Lung (tissue), 13 donors: ENCODE measurements around the gene SMIM14. TPM values are rescaled to one million over a fixed set of nuclear protein-coding genes. Genes with fewer than 3 reads are reported as not detected.

ENCODE experiments used
- ATAC-seq: fragments of 200-7000 bp; cut with Tn5 transposase; one replicate; pipeline ENCODE4 v1.9.1; 2020; ENCODE audit warnings: moderate number of reproducible peaks; ENCODE audit not compliant: insufficient read depth, low FRiP score
- DNase-seq, 3 donors: peaks; one replicate each; pipeline ENCODE4 v3.0.0-alpha.2; 2013 to 2017
- H3K27ac ChIP-seq, 2 donors: one replicate each; pipeline ENCODE4 v1.5.1; 2013; ENCODE audit warnings: mild to moderate bottlenecking in 2 of 2, moderate library complexity in 2 of 2, control low read depth in 1 of 2, inconsistent platforms in 1 of 2, low read depth in 1 of 2, low read length in 1 of 2
- H3K27me3 ChIP-seq, 3 donors: one replicate each; pipeline ENCODE4 v1.5.1; 2013; ENCODE audit warnings: low read length in 2 of 3; ENCODE audit not compliant: control insufficient read depth in 3 of 3, insufficient read depth in 3 of 3
- H3K36me3 ChIP-seq, 4 donors: one replicate each; pipeline ENCODE4 v1.5.1; 2013; ENCODE audit warnings: low read length in 4 of 4, mild to moderate bottlenecking in 1 of 4, moderate library complexity in 1 of 4; ENCODE audit not compliant: control insufficient read depth in 4 of 4, insufficient read depth in 4 of 4
- H3K4me1 ChIP-seq, 5 donors: one replicate each; pipeline ENCODE4 v1.5.1; 2013; ENCODE audit warnings: low read length in 5 of 5, mild to moderate bottlenecking in 2 of 5, moderate library complexity in 1 of 5; ENCODE audit not compliant: control insufficient read depth in 5 of 5, insufficient read depth in 5 of 5
- H3K4me3 ChIP-seq: one replicate; pipeline ENCODE4 v1.5.1; 2013; ENCODE audit warnings: mild to moderate bottlenecking, control low read depth, moderate library complexity
- H3K9ac ChIP-seq, 2 donors: one replicate each; pipeline ENCODE4 v1.5.1; 2013; ENCODE audit warnings: low read length in 2 of 2, control low read depth in 1 of 2; ENCODE audit not compliant: insufficient read depth in 1 of 2
- H3K9me3 ChIP-seq, 4 donors: one replicate each; pipeline ENCODE4 v1.5.1; 2013; ENCODE audit warnings: low read length in 3 of 4, mild to moderate bottlenecking in 1 of 4, moderate library complexity in 1 of 4; ENCODE audit not compliant: control insufficient read depth in 4 of 4, insufficient read depth in 3 of 4
- WGBS, 2 donors: extraction: QIAGEN DNeasy Blood & Tissue Kit; methylation state at CpG; one replicate each; pipeline ENCODE4 v1.1.7; 2013; 5-methylcytosine and 5-hydroxymethylcytosine counted together
- polyA plus RNA-seq, 2 donors: library from polyadenylated mRNA; stranded (reverse); fragments of 200-250 nt; gene quantifications; one replicate each; pipeline ENCODE4 v1.2.1, GENCODE V29; 2013
- small RNA-seq: library from RNA; depleted of rRNA; stranded (forward); fragments of <200 nt; gene quantifications from one replicate; pipeline ENCODE3, GENCODE V24; 2014; ENCODE audit warnings: low replicate concordance
- total RNA-seq, 2 donors: library from RNA; depleted of rRNA in 1 of 2; stranded (reverse); fragments of >200 nt in 1 of 2; gene quantifications; one replicate each; pipeline ENCODE4 v1.2.1, GENCODE V29; 2014 to 2021
- TF ChIP-seq, protein P1 (sequence below): IDR thresholded peaks from 2 replicates; pipeline ENCODE4 v1.5.1; 2012; ENCODE audit warnings: mild to moderate bottlenecking; ENCODE audit errors: control extremely low read depth, extremely low read depth
- donor health status: control.
- donor health status: control.
- donor health status: Bipolar disorder and iron deficiency.
- donor health status: healthy.
- donor health status: DM: yes; HTN: yes; CAD: no.

Gene SMIM14
- total and polyA plus RNA-seq, 4 donors, result 23.4 to 52.1 (median 33.7) TPM

DNA sequence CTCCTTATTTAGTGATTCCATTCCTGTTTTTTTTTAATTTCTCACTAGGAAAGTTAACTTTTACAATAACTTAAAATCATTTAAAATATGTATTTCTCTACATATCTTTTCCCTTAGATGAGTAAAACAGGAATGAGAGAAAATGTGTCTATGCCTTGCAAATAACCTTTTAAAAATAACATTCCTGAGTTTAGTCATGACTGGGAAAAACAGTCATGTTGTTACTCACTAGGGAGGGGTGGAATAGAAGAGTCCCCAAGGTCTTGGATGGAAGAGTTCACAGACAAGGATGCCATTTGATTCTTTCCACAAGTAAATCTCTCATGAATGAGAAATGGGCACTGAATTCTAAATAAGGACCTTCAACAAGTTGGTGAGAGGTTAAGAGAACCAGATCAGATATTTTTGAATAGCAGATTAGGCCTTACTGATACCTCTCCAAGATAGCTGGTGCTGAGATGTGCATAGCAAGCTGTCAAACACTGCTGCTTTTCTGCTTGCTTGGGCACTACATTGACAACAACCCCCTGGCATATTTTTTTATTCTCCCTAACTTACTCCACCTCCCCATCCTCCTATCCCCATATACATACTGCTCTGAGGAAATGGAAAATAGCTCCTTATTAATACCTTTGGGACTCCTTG lies 136.5 kb downstream of the SMIM14 start:
- Histone ChIP-seq H3K4me1 (no peaks in the 10 kb centered on the region), H3K9me3 (no peaks in the 10 kb centered on the region), H3K9ac (no peak overlapping the region), H3K4me3 (no peak overlapping the region), H3K36me3 (peaks cover 20 to 56% (median 35%) of the 10 kb centered on the region in 4 donors), H3K27ac (peak overlapping the region in 1 of 2 donors; percentile 9), H3K27me3 (no peaks in the 10 kb centered on the region)
- DNase-seq, result no peak
- ATAC-seq, result no peak
- TF ChIP-seq, protein P1, sequence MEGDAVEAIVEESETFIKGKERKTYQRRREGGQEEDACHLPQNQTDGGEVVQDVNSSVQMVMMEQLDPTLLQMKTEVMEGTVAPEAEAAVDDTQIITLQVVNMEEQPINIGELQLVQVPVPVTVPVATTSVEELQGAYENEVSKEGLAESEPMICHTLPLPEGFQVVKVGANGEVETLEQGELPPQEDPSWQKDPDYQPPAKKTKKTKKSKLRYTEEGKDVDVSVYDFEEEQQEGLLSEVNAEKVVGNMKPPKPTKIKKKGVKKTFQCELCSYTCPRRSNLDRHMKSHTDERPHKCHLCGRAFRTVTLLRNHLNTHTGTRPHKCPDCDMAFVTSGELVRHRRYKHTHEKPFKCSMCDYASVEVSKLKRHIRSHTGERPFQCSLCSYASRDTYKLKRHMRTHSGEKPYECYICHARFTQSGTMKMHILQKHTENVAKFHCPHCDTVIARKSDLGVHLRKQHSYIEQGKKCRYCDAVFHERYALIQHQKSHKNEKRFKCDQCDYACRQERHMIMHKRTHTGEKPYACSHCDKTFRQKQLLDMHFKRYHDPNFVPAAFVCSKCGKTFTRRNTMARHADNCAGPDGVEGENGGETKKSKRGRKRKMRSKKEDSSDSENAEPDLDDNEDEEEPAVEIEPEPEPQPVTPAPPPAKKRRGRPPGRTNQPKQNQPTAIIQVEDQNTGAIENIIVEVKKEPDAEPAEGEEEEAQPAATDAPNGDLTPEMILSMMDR, result no peak

DNA sequence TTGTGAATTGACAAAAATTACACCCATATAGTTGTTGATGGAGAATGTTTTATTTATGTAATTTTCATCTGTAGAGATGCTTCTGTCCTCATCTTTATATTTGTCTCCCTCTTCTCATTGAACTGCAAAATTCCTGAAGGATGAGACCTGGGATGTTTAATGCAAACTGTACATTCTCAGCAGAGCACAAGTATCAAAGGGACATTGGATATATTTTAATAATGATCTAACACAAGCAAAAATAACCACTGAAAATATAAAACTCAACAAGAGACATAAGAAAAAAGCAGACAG lies 140.0 kb downstream of the SMIM14 start:
- Histone ChIP-seq H3K9ac (no peak overlapping the region), H3K4me1 (no peaks in the 10 kb centered on the region), H3K27ac (no peak overlapping the region), H3K36me3 (peaks cover 12 to 26% (median 15%) of the 10 kb centered on the region in 4 donors), H3K9me3 (no peaks in the 10 kb centered on the region), H3K27me3 (no peaks in the 10 kb centered on the region), H3K4me3 (no peak overlapping the region)
- TF ChIP-seq, protein P1, result no peak
- no peak for DNase-seq
- ATAC-seq, result no peak

DNA sequence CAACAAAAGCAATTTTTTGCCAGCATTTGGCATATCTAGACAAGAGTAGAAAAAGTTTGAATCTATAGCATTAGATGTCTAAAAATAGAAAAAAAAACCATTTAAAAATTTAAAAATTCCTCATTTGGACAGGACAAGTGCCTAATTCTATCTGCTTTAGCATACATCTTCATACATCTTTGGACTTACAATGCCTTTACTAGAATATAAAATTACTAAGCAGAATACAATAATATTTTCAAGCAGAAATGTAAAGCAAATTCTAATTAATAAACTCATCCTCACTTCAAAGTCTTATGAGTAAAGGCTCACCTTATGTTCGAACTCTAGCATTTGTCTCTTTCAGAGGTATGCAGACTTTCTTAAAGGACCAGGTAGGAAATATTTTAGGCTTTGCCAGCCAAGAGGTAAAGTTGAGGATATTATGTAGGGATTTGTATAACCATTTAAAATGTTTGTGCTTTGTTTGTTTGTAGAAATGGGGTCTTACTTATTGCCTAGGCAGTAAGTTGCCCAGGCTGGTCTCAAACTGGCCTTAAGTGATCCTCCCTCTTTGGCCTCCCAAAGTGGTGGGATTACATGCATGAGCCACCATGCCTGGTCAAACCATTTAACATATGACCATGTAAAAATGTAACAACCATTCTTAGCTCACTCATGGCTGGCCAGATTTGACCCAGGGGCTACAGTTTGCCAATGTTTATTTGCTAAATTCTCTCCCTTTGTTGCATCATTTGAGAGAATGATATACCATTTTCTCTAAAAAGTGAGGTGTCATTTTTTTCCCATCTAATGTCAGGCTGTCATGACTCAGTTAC lies 140.5 kb downstream of the SMIM14 start:
- no peaks in the 10 kb centered on the region for H3K4me1 ChIP-seq
- ATAC-seq (no peak), DNase-seq (no peak)
- no peak overlapping the region for H3K27ac ChIP-seq
- H3K4me3 ChIP-seq, result no peak overlapping the region
- TF ChIP-seq, protein P1, result no peak
- peaks cover 8 to 20% (median 11%) of the 10 kb centered on the region in 4 donors for H3K36me3 ChIP-seq
- H3K9me3 ChIP-seq, result no peaks in the 10 kb centered on the region
- no peak overlapping the region for H3K9ac ChIP-seq
- WGBS, 2 donors, result 90 to 94% methylated on average over 1 of the region's 1 CpG
- no peaks in the 10 kb centered on the region for H3K27me3 ChIP-seq

Small RNAs within 50 kb of the gene (small RNA-seq; reads per million reads assigned to genes)
- not detected for gene RNU7-11P

Other genes with a start within 250 kb of the SMIM14 start
- under 1 TPM; 0.51 to 0.80 TPM for gene KLB, start 231.9 kb downstream of the SMIM14 start, total RNA-seq
- under 1 TPM; 0.06 to 0.26 TPM for gene KLB, start 231.9 kb downstream of the SMIM14 start, polyA plus RNA-seq
- 1,000 to 10,000 TPM in 1 of 2 donors, 100 to 1,000 TPM in 1; 963 to 2,992 TPM for gene RPL9, start 179.9 kb downstream of the SMIM14 start, total RNA-seq
- gene RPL9, start 179.9 kb downstream of the SMIM14 start, polyA plus RNA-seq, result 1,000 to 10,000 TPM; 1,357 to 3,293 TPM
- 10 to 100 TPM in 1 of 2 donors, 1 to 10 TPM in 1; 9.8 to 26.7 TPM for gene LIAS, start 179.8 kb downstream of the SMIM14 start, total RNA-seq
- 10 to 100 TPM in 1 of 2 donors, 1 to 10 TPM in 1; 8.6 to 15.3 TPM for gene LIAS, start 179.8 kb downstream of the SMIM14 start, polyA plus RNA-seq
- 10 to 100 TPM; 51.6 to 69.1 TPM for gene UGDH, start 111.4 kb downstream of the SMIM14 start, total RNA-seq
- 10 to 100 TPM; 13.4 to 21.5 TPM for gene UGDH, start 111.4 kb downstream of the SMIM14 start, polyA plus RNA-seq
- 10 to 100 TPM; 35.2 to 54.6 TPM for gene UBE2K, start 59.3 kb upstream of the SMIM14 start, total RNA-seq
- gene UBE2K, start 59.3 kb upstream of the SMIM14 start, polyA plus RNA-seq, result 10 to 100 TPM; 32.1 to 34.8 TPM